Suppressor macrophage treated with lipopolysaccharide for 1 hour (primary cell): ENCODE results near the gene INPP5K.
A peak's percentile ranks its signal among the peaks of the same experiment; 100 is the strongest.

Experiments used
- DNase-seq, 3 donors: peaks; one replicate each; pipeline ENCODE4 v3.0.0-alpha.2; 2020 to 2022

INPP5K gene

GRCh38 chr17:1484676-1485422 is 31.6 kb downstream of the INPP5K start:
- DNase-seq: peak; percentile 61 to 73 (median 66)

DNA sequence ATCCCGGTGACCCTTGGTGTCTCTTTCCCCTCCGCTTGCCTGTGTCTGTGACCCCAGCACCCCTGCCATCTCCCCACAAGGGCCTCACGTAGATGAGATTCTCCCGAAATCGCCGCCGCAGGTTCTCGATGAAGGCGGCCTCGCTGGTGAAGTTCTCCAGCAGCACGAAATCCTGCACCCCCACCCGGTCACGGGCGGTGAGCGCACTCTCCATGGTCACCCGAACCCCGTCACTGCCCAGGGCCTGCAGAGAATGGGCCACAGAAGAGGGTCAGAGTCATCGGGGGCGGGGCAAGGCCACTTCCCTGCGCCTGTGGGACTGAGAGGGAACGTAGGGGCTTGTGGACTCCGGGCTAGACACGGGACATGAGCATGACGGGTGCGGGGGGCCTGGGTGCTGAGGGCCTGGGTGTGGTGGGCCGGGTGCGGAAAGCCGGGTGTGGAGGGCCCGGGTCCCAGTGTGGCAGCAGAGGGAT is 32.3 kb downstream of the INPP5K start:
- DNase-seq: no peak

DNA sequence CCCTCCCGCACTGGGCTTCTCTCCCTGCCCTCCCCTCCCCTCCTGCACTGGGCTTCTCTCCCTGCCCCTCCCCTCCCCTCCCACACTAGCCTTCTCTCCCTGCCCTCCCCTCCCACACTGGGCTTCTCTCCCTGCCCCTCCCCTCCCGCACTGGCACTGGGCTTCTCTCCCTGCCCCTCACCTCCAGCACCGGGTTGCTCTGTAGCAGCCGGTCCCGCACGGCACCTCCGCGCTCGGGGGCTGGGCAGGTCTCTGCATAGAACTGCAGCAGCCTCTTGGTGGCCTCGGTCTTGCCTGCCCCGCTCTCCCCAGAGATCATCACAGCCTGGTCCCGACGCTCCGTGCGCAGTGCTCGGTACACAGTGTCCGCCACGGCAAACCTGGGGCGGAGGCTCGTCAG is 33.7 kb downstream of the INPP5K start:
- DNase-seq: no peak

DNA sequence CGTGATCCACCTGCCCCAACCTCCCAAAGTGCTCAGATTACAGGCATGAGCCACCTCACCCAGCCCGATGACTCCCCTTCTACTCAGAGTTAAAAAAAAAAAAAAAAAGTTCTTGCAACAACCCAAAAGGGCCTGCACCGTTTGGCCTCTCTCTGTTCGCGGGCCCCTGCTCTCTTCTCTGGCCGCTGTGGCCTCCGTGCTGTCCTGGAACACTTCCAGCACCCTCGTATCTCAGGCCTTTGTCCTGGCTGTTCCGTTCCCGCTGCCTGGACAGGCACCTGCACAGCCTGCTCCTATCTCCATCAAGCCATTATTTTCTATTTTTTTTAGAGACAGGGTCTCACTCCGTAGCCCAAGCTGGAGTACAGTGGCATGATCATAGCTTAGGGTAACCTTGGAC is 34.7 kb downstream of the INPP5K start:
- DNase-seq: no peak

DNA sequence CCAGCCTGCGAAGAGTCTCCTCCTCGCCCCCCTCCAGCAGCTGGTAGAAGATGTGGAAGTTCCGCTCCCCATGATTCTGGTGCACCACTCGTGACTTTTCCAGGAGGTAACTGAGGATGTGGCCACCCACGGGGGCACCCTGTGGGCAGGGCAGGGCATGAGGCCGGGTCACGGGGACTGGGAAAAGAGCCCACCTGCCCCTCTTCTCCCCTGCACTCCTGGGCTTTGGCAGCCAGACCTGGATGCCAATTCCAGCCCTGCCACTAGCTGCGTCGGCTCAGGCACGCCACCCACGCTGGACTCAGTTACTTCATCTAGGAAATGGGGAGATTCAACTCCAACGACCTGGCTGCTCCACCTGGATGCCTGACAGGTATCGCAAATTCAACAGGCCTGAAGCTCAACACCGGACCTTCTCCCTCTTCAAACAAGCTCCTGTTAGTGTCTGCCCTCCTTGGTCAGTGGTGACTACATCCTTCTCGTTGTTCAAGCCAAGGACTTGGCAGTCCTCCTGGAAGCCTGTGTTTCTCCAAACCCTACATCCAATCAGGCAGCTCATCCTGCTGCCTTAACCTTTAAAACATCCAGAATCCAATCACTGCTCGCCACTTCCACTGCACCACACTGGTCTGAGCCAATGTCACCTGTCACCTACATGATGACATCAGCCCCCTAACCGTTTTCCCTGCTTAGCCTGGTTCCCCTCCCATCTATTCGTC is 35.5 kb downstream of the INPP5K start:
- no peak for DNase-seq

- DNase-seq: no peak
Measured at GRCh38 chr17:1478418-1478817, 38.0 kb downstream of the INPP5K start.

DNA sequence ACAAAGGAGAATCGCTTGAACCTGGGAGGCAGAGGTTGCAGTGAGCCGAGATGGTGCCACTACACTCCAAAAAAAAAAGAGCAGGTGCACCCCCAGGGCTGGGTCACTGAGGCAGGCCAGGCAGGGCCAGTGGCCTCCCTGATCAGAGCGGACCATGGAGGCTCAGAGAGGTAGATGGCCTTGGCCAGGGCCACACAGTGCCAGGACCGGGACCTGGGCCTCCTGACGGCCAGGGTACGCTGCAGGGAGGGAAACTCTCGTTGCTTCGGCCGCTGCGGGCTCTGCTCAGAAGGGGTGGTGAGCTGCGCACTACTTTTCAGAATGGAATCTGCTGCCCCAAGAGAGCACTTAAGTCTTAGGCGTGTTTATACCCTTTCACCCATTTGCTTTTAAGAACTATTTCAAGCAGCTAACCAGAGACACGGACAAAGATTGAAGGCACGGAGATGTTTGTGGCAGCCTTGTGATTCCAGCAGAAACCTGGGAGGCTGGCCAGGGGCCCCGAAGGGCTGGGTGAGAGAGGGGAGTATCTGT is 41.0 kb downstream of the INPP5K start:
- no peak for DNase-seq

DNA sequence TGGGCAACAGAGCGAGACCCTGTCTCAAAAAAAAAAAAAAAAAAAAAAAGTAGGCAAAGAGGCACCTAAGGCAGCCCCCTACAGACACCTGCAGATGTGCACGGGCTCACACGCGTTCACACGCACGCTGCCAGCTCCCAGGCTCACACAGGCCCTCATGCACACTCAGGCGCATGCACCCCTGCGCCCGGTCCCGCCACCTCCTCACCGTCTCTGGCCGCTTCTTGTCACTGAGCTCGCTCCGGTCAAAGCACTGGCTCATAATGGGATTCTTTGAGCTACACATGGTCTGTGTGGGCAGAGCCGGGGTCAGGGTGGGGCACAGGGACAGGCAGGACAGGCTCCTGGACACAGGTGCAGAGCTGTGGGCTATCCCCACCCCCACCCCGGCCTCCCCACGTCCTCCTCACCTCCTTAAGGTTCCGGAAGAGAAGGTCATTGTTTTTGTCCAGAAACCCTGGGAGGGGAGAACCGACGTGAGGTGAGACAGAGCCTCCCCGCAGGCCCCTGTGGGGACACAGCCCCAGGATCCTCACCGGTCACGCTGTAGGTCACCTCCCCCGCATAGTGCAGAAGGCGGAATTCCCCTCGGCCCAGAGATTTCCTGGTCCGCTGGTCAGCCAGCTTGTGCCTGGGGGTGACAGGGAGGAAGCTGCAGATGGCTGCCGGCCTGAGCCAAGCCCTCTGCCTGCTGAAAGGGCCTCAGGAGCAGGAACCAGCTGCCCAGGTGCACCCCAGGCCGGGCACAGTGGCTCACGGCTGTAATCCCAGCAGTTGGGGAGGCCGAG is 41.8 kb downstream of the INPP5K start:
- DNase-seq: peak; percentile 46 to 67 (median 49)

DNA sequence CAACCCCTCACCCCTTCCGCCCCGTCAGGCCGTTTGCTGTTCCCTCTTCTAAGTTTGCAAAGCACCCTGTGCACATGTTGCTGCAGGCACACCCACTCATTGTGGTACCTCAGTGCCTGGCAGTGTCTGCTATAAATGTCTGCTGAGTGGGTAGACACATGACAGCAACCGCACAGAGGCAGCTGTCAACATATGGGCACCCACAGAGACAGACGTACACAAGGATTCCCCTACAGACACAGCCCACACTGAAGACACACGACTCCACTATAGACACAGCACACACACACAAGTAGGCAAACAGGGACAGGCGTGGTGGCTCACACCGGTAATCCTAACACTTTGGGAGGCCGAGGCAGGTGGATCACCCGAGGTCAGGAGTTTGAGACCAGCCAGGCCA is 42.6 kb downstream of the INPP5K start:
- DNase-seq: peak; percentile 77 to 80 (median 79)

- peak in 2 of 3 donors; percentile 44 to 52 for DNase-seq
Measured at GRCh38 chr17:1473170-1473569, 43.2 kb downstream of the INPP5K start.

DNA sequence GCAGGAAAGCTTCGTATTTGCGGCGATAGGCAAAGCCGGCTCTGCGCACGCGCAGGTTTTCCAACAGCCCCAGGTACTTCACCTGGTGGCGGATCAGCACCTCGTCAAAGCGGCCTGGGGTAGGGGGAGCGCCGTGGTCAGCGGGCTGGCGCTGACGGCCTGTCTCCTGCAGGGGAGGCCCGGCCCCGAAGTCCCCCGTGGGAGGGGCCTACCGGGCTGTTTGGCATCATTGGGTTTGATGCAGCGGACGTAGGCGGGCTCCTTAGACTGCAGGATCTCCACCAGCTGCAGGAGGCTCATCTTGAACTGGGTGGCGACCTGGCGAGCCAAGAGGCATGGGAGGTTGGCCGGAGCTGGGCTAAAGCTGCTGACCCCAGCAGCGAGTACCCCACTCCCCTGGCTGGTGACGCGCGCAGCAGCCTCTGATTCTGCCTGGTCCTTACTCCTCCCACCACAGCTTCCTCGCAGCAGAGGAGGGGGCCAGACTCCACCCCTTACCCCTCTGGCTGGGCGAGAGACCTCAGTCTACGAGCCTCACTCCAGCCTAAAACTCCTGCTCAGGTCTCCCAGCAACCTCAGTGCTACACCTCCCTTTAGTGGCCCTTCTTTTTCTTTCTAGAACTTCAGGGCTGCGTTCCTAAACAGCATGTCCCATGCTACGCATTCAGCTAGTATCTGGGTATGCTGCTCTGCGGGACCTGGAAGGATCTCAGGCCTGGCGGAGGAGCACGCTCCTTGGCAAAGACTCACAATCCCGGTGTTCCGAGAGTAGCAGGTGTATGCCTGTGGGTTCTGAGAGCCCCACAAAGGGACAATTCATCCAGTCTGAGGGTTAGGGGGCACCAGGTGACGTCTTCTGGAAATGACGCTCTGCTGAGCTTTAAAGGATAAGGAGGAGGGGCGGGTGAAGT is 44.2 kb downstream of the INPP5K start:
- DNase-seq: no peak

GRCh38 chr17:1471490-1471889 is 44.9 kb downstream of the INPP5K start:
- no peak for DNase-seq

DNA sequence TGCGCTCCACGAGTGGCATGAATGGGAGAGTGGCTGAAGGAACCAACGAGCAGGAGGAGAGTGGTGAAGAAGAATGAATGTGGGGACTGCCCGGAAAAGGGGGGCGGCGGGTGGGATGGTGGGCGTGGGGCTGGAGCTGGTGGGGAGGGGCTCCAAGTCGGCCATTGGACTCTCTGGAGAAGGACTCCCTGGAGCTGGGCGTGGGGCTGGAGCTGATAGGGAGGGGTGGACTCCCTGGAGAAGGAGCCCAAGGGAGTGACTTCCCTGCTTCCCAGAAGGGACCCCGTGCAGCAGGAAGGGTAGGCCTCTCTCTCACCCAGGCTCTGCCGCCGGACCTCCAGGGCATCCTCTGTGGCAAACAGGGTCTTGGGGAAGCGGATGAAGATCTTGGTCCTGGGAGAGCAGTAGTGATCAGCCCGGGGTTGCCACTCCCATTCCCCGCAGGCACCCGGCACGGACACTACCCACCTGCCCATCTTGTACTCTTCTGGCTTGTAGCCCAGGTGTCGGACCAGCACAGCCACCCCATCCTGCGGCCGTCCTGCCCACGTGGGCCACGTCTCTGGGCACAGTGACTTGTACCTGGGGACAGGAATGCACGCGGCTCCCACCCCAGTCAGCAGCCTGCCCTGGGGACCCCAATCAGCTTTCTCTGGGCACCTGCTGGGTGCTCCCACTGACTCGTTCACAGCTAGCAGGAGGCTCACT is 45.5 kb downstream of the INPP5K start:
- DNase-seq: no peak

GRCh38 chr17:1470071-1470754 is 46.2 kb downstream of the INPP5K start:
- no peak for DNase-seq

DNA sequence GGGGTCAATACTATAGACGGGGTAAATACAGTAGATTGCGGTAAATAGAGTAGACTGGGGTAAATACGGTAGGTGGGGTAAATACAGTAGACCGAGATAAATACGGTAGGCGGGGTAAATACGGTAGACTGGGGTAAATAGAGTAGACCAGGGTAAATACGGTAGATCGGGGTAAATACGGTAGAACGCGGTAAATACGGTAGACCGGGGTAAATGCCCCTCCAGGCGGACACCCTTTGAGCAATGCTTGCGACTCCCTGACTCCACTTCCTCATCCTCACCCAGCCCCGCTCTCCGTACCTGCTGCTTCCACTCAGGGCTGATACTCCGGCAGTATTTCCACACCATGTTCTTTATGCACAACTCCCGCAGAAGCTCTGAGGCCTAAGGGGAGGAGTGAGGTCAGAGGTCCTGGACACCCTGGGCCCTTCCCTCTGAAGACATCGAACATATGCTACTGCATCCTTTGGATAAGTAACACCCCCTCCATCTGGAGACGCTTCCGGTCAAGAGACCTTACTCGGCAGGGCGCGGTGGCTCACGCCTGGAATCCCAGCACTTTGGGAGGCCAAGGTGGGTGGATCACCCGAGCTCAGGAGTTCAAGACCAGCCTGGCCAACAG is 47.1 kb downstream of the INPP5K start:
- DNase-seq: no peak

DNA sequence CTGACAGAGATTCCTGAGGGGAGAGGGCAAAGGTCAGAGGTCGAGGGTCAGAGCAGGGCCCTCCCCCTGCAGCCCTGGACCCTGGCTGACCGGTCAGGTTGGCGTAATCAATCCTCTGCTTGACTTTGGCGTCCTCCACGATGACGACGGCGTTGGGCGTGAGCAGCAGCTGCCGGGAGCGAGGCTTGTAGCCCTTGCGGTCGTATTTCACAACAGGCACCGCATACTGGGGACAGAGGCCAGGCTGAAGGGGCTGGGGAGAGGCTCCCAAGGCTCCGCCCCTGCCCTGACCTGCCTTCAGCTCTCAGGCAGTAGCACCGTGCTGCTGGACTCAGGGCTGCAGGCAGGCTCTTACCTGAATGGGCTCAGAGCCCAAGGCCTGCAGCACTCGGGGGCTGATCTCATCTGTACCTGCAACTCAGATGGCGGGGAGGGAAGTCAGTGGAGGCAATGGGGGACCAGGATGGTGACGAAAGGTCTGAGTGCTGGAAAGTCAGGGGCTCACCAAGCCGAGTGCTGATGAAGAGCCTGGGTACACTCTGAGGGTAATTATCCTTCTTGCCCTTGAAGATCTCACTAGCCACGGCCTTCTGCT is 48.4 kb downstream of the INPP5K start:
- peak; percentile 43 to 54 (median 47) for DNase-seq

DNA sequence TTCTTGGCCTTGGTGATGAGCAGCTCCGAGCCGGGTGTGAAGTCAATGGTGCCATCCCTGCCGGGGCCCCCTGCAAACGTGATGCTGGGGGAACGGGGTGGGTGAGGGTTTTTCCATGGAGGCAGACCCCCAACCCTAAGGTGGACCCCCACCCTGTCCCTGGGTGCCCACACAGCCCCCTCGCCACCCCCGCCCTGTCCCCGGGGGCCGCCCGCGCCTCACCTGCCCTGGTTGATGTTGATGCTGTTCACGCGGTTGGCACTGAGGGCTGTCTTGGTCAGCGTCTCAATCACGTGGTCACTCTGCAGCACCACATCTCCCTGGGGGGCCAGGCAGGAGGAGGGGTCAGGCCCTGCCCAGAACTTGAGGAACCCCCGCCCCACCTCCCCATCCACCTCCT is 49.2 kb downstream of the INPP5K start:
- no peak for DNase-seq

DNA sequence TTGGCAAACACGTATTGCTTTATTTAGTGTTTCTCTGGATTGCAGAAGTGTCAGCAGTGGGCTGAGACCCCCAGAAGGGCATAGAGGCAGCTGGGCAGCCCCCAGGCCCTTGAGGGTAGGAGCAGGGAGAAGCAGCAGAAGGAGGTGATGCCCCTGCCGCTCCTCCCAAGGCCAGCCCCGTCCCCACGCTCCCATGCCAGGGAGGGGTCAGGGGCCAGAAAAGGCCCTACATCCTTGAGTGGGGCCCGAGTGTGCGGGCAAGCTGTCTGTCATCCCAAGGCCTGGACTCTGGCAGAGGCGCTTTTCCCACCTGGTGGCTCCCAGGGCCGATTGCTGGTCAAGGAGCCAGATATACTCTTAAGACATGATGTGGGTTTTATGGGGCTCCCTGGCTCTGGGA is 52.2 kb downstream of the INPP5K start:
- no peak for DNase-seq

DNA sequence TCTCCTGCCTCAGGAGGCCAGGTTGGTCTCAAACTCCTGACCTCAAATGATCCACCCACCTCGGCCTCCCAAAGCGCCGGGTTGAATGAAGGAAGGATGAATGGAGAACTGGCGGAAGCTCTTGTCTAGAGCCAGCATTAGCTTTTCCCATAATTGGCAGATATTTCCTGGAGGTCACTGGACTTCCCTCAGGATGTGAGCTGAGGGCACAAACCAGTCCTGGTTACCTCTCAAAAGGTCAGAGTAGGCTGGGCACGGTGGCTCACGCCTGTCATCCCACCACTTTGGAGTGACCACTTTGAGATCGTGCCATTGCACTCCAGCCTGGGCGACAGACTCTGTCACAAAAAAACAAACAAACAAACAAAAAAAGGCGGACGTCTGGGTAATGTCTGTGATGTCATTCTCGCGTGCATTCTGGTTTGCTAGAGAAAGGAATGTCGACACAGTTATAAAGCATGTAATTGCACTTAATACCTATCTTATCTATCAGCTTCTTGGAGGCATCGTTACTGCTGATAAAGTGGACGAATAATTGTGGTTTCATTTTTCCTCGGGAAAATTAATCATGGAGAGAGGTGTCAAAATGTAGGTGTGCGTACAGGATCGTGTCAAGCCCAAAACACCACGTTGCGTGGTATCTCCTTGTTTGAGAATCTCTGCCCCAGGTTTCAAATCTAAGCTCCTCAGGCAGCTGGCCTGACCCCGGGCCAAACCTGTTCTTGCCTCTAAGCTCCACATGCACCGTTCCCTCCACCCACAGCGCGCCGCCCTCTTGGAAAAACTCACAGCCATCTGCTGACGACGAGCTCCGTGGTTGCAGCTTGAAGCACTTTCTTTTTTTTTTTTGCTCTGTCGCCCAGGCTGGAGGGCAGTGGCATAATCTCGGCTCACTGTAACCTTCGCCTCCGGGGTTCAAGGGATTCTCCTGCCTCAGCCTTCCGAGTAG is 54.0 kb downstream of the INPP5K start:
- DNase-seq: peak; percentile 33 to 35 (median 35)
